GM21528 (cell line): ENCODE measurements around the gene ZNF474.

ENCODE experiments used
- ATAC-seq: cut with Tn5 transposase; IDR thresholded peaks from one replicate; pipeline ENCODE4 v1.9.1; 2021; ENCODE audit warnings: mild to moderate bottlenecking, moderate library complexity; ENCODE audit not compliant: unreplicated experiment, low FRiP score

ZNF474 gene

GRCh38 chr5:122152266-122152900, 23.0 kb downstream of the ZNF474 start:
- ATAC-seq, result no peak

- no peak for ATAC-seq
These were observed 23.9 kb downstream of the ZNF474 start for GRCh38 chr5:122153230-122153629.

- no peak for ATAC-seq
These were observed 24.4 kb downstream of the ZNF474 start for GRCh38 chr5:122153774-122154173.

GRCh38 chr5:122154491-122154890, 25.1 kb downstream of the ZNF474 start:
- no peak for ATAC-seq

GRCh38 chr5:122154910-122155309, 25.6 kb downstream of the ZNF474 start:
- ATAC-seq, result no peak

- no peak for ATAC-seq
These were observed 26.2 kb downstream of the ZNF474 start for GRCh38 chr5:122155546-122155945.

- no peak for ATAC-seq
These were observed 27.5 kb downstream of the ZNF474 start for GRCh38 chr5:122156724-122157325.

- ATAC-seq, result no peak
These were observed 32.8 kb downstream of the ZNF474 start for GRCh38 chr5:122162100-122162638.

GRCh38 chr5:122163121-122164069, 34.0 kb downstream of the ZNF474 start:
- ATAC-seq, result no peak

- ATAC-seq, result no peak
These were observed 34.7 kb downstream of the ZNF474 start for GRCh38 chr5:122164070-122164435.

- ATAC-seq, result no peak
These were observed 35.6 kb downstream of the ZNF474 start for GRCh38 chr5:122164831-122165558.

GRCh38 chr5:122165559-122166078, 36.3 kb downstream of the ZNF474 start:
- ATAC-seq, result no peak

GRCh38 chr5:122169350-122170103, 40.2 kb downstream of the ZNF474 start:
- ATAC-seq, result no peak

- no peak for ATAC-seq
These were observed 41.3 kb downstream of the ZNF474 start for GRCh38 chr5:122170620-122171019.

GRCh38 chr5:122172207-122172606, 42.9 kb downstream of the ZNF474 start:
- ATAC-seq, result no peak

GRCh38 chr5:122173474-122174415, 44.4 kb downstream of the ZNF474 start:
- no peak for ATAC-seq

- no peak for ATAC-seq
These were observed 45.7 kb downstream of the ZNF474 start for GRCh38 chr5:122175091-122175490.

GRCh38 chr5:122175852-122176251, 46.5 kb downstream of the ZNF474 start:
- ATAC-seq, result no peak
